ENCODE data around the gene CCDC24. TPM values are rescaled to one million over a fixed set of nuclear protein-coding genes. Genes with fewer than 3 reads are reported as not detected.
A peak's percentile ranks its signal among the peaks of the same experiment; 100 is the strongest.

CCDC24 gene
- total RNA-seq, 1 experiment from 2014 or later, result 1.0 TPM

DNA sequence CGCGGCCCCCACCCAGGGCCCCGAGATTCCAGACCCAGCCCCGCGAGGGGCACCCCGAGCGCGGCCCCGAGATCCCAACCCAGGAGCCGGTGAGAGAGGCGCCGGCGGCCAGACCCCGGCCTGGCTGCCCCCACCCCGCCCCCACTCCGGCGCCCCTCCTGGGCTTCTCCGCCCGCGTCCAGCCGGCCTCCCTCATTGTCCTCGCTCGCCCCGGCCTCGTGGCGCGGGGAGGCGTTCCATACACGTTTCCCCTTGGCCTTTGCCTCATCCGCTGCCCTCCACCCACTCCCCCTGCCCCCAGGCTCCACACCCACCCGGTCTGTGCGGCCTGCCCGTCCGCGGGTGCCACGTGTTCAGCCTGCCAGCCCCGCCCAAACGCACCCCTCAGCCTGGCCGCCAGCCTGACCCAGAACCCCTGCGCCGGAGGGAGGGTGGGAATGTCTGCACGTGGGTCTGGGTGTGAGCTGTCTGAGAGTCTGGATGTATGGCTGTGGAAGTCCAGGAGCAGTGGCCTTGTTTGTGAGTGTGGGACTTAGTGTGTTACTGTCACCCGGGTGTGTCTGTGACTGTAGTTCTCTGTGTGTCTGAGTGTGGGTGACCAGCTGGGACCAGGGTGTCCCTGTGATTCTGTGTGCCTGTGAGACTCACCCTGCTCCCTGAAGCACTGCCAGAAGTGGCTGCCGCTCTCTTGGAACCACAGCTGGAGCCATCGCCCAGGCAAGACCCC lies 11.7 kb upstream of the CCDC24 start:
- no peak for DNase-seq (ENCODE audit: extremely low read depth, low read depth)

DNA sequence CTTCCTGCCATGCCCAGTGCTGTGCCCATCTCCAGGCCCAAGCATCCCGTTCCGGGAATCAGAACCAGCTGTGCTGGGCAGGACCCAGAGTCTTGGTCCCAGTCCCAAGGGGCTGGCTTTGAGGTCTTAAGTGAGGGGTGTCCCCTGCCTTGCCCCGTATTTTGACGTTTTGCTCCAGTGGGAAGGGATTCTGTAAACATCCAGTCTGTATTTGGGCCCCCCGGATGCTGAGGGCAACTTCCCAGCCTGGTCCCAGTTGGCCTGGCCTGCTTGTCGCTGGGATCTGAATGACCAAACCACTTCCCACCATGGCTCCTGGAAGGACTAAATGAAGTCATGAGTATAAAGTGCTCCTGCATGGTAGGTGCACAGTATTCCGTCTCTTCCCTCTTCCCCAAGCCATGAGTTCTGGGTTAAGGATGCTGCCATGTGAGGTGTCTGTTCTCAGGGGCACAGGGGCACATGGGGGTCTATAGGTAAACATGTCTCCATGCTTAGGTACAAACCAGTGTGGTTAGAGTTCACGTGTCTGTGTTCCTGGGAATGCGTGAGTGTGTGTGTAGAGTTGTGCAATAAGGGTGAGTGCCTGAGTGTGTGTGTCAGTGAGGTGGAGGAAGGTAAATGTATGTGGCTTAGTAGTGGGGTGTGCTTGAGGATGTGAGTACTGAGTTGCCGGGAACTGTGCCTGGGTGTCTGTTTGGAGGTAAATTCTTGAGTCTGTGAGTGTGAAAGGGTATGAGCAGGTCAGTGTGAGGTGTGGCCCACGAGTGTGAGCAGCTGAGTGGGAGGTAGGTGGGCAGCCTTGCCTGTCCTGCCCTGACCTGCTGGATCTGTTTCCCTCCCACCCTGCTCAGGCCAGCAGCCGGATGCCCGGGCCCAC lies 10.9 kb upstream of the CCDC24 start:
- no peak for DNase-seq (ENCODE audit: extremely low read depth, low read depth)

GRCh38 chr1:43981135-43981491 lies 10.3 kb upstream of the CCDC24 start:
- no peak for DNase-seq (ENCODE audit: extremely low read depth, low read depth)

GRCh38 chr1:43981636-43982035 lies 9.8 kb upstream of the CCDC24 start:
- no peak for DNase-seq (ENCODE audit: extremely low read depth, low read depth)

DNA sequence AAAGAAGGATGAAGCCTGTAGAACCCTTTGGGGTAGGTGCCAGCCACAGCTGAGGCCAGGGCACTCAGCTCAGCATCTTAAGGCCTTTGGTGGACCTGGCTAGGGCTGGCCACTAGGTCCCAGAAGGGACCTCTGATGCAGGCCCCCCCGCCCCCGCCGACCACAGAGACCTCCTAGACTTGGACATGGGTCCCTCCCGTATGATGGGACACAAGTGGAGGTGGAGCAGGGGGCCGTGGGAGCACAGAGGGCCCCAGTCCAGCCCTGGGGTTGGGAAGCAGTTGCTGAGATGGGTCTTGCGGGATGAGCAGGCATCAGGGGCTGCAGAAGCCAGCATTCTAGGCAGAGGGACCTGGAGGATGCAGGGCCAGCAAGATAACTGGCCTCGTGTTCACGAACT lies 9.2 kb upstream of the CCDC24 start:
- DNase-seq (ENCODE audit: extremely low read depth, low read depth), result no peak

GRCh38 chr1:43982808-43983207 lies 8.6 kb upstream of the CCDC24 start:
- no peak for DNase-seq (ENCODE audit: extremely low read depth, low read depth)

GRCh38 chr1:43983253-43983899 lies 8.0 kb upstream of the CCDC24 start:
- DNase-seq (ENCODE audit: extremely low read depth, low read depth), result no peak

DNA sequence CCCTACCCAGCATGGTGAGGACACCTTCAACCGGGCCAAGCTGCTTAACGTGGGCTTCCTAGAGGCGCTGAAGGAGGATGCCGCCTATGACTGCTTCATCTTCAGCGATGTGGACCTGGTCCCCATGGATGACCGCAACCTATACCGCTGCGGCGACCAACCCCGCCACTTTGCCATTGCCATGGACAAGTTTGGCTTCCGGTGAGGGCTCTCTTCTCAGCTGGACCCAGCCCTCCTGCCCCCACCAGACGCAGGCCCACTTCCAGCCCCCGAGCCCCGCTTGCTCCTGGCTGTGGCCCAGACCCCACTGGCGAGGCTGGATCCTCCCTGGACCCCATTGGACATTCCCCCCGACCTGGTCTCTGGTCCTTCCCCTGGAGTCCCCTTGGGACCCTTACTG lies 6.5 kb upstream of the CCDC24 start:
- DNase-seq (ENCODE audit: extremely low read depth, low read depth), result no peak

DNA sequence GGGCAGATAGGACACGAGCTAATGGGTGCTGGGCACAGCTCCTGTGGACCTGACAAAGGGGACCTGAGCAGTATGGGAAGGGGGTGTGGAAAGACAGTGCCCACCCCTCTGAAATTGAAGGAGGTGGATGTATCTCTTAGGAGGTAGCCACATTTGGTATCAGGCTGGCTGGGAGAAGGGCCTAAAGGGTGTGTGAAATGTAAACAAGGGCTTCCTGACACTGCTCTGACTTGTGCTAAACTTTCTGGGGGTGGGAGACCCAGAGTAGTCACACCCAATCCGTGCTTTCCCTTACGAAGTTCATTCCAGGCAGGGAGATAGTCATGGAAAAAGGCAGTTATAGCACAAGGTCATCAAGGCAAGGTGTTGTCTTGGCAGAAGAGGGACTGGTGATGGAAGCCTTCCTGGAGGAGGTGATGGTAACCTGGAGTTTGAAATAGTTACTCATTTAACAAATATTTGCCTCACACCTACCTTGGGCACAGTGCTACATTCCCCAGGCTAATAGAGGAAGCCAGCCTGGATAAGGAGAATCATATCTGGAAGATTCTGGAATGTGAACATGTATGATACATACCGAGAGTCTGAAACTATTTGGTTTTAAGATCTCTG lies 5.3 kb upstream of the CCDC24 start:
- DNase-seq (ENCODE audit: extremely low read depth, low read depth), result no peak

GRCh38 chr1:43986712-43987111 lies 4.7 kb upstream of the CCDC24 start:
- peak; percentile 37 for DNase-seq (ENCODE audit: extremely low read depth, low read depth)

DNA sequence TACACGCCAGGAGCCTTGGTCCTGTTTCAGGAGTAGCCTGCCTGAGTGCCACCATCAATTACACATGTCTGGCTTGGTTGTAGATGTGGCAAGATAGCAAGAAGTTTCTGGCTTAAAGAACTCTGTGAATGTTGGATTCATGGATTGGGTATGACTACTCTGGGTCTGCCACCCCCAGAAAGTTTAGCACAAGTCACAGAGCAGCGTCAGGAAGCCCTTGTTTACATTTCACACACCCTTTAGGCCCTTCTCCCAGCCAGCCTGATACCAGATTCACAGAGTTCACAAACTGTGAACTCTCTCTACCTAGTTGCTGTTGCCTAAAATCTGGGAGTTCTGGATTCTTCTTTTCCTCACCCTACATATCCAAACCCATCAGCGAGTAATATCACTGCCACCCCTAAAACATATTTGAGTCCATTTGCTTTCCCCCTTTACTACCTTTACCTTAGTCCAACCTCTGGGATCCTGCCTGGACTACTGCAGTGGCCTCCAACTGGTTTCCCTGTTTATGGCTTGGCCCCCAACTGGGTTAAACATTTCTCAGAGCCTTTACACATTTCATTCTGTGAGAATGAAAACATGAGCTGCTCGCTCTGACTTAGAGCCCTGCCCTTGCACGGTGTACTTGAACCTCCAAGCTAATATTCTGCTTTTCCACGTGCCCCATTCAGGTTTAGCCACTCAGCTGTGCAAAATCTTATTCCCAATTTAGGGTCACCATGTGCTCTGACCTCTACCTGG lies 4.1 kb upstream of the CCDC24 start:
- no peak for DNase-seq (ENCODE audit: extremely low read depth, low read depth)

DNA sequence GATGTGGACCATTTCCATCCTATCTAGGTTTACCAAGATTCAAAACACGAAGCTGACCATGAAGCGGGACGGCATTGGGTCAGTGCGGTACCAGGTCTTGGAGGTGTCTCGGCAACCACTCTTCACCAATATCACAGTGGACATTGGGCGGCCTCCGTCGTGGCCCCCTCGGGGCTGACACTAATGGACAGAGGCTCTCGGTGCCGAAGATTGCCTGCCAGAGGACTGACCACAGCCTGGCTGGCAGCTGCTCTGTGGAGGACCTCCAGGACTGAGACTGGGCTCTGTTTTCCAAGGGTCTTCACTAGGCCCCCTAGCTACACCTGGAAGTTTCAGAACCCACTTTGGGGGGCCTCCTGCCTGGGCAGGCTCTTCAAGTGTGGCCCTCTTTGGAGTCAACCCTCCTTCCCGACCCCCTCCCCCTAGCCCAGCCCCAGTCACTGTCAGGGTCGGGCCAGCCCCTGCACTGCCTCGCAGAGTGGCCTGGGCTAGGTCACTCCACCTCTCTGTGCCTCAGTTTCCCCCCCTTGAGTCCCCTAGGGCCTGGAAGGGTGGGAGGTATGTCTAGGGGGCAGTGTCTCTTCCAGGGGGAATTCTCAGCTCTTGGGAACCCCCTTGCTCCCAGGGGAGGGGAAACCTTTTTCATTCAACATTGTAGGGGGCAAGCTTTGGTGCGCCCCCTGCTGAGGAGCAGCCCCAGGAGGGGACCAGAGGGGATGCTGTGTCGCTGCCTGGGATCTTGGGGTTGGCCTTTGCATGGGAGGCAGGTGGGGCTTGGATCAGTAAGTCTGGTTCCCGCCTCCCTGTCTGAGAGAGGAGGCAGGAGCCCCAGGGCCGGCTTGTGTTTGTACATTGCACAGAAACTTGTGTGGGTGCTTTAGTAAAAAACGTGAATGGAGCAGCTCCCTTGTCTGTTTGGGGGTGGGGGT lies 864 bp upstream of the CCDC24 start:
- DNase-seq (ENCODE audit: extremely low read depth, low read depth), result no peak

DNA sequence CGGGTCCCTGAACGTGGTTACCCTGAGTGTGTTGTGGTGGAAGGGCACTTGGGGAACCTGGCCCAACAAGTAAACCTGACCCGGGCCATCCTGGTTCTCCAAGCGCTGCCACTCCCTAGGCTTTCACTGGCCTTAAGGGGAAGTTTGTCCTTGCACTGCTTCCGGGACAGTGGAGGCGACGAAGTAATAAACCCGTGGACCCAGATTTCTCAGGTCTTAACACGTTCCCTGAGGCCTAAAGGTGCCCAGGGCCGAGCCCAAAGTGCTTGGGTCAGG lies 261 bp upstream of the CCDC24 start:
- DNase-seq (ENCODE audit: extremely low read depth, low read depth), result no peak

DNA sequence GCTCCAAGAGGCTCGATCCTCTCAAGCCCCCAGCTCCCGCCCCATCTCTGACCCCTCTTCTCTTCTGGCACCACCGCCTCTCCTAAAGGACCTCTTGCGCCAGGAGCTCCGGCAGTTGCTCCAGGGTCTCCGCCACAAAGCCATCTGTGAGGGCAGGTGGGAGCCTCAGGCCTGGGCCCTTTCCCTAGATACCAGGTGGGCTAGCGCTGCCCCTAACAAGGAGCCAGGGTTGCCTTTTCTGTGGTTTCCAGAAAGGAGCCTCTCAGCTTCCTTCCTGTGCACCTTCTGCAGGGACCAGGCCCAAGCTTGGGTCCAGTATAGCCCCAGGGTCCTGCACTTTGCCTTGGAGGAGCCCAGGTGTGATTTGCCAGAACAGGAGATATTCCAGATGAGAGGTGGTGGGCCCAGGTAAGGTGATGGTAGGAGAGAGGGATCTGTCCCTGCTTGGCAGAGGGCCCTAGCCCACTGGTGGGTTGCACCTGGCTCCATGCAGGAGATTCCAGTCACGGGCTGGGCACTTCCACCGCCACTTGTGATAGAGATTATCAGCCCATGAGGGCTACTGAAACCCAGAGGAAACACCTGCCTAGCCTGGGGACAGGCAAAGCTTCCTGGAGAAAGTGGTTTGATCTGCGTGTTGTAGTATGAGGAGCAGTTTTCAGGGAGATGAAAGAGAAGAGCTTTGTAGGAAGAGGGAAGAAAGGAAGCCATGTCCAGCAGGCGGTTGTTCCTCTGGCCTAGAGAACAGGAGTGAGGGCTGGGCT lies 1.0 kb downstream of the CCDC24 start:
- no peak for DNase-seq (ENCODE audit: extremely low read depth, low read depth)

- DNase-seq (ENCODE audit: extremely low read depth, low read depth), result no peak
Measured at GRCh38 chr1:43993206-43993914, 2.0 kb downstream of the CCDC24 start.

GRCh38 chr1:43994071-43994470 lies 2.7 kb downstream of the CCDC24 start:
- DNase-seq (ENCODE audit: extremely low read depth, low read depth), result no peak

GRCh38 chr1:43994794-43995790 lies 3.7 kb downstream of the CCDC24 start:
- DNase-seq (ENCODE audit: extremely low read depth, low read depth), result no peak

All from NCI-H460 (cell line).